Measurements from ENCODE around the gene BRF1. TPM values are rescaled to one million over a fixed set of nuclear protein-coding genes. Genes with fewer than 3 reads are reported as not detected.
"Not testable (repeated sequence)": the region's sequence is repeated elsewhere in the genome, so short reads cannot be mapped to it uniquely, and the experiment has no call there.

The BRF1 gene
- total RNA-seq, 2 experiments from 2014 or later = 20.0 to 28.1 TPM

- H3K9me3 Mint-ChIP-seq (ENCODE audit: low read depth) = no peaks in the 10 kb centered on the region
- H3K4me3 Mint-ChIP-seq = no peak overlapping the region
- no peaks in the 10 kb centered on the region for H3K27me3 Mint-ChIP-seq
- H3K4me1 Mint-ChIP-seq = peaks cover 4% of the 10 kb centered on the region
- H3K27ac Mint-ChIP-seq = no peak overlapping the region
- ChIA-PET POLR2A (no interaction called here), CTCF (interaction anchor here (0.7 to 0.9 kb wide), 3 partner anchors 13 to 130 kb away, joined by 3 to 6 read pairs (median 5); no protein-coding TSS in a partner anchor)
- ATAC-seq (no peak), DNase-seq (no peak)
- intact Hi-C loops (cut with DNase I, micrococcal nuclease) = no loop called here
- peaks cover 2% of the 10 kb centered on the region for H3K36me3 Mint-ChIP-seq (ENCODE audit: low read depth)
These were observed 37.4 kb upstream of the BRF1 start for GRCh38 chr14:105337966-105338741.

GRCh38 chr14:105337433-105337832 is 36.6 kb upstream of the BRF1 start:
- intact Hi-C loops (cut with DNase I, micrococcal nuclease) = no loop called here
- H3K4me3 Mint-ChIP-seq = no peak overlapping the region
- peaks cover 4% of the 10 kb centered on the region for H3K4me1 Mint-ChIP-seq
- no peaks in the 10 kb centered on the region for H3K27me3 Mint-ChIP-seq
- no peak overlapping the region for H3K27ac Mint-ChIP-seq
- ATAC-seq (no peak), DNase-seq (no peak)
- ChIA-PET POLR2A (no interaction called here), CTCF (interaction anchor here (0.6 to 0.9 kb wide), 2 partner anchors 14 to 107 kb away, joined by 3 to 6 read pairs; no protein-coding TSS in a partner anchor)
- H3K36me3 Mint-ChIP-seq (ENCODE audit: low read depth) = peaks cover 2% of the 10 kb centered on the region
- no peaks in the 10 kb centered on the region for H3K9me3 Mint-ChIP-seq (ENCODE audit: low read depth)

- Mint-ChIP-seq H3K4me1 (peaks cover 10% of the 10 kb centered on the region), H3K27ac (no peak overlapping the region), H3K27me3 (no peaks in the 10 kb centered on the region), H3K4me3 (no peak overlapping the region), H3K9me3 (ENCODE audit: low read depth) (no peaks in the 10 kb centered on the region), H3K36me3 (ENCODE audit: low read depth) (no peaks in the 10 kb centered on the region)
- intact Hi-C loops (cut with DNase I, micrococcal nuclease) = no loop called here
- CTCF ChIA-PET = no interaction called here
- POLR2A ChIA-PET = no interaction called here
- no peak for DNase-seq
- no peak for ATAC-seq
These were observed 35.9 kb upstream of the BRF1 start for GRCh38 chr14:105336477-105337287.

GRCh38 chr14:105335735-105336476 is 35.1 kb upstream of the BRF1 start:
- POLR2A ChIA-PET = no interaction called here
- no peaks in the 10 kb centered on the region for H3K36me3 Mint-ChIP-seq (ENCODE audit: low read depth)
- H3K27me3 Mint-ChIP-seq = no peaks in the 10 kb centered on the region
- no peak for DNase-seq
- CTCF ChIA-PET = no interaction called here
- H3K4me1 Mint-ChIP-seq = peaks cover 14% of the 10 kb centered on the region
- H3K27ac Mint-ChIP-seq = no peak overlapping the region
- intact Hi-C loops (cut with DNase I, micrococcal nuclease) = no loop called here
- ATAC-seq = no peak
- no peak overlapping the region for H3K4me3 Mint-ChIP-seq
- H3K9me3 Mint-ChIP-seq (ENCODE audit: low read depth) = no peaks in the 10 kb centered on the region

GRCh38 chr14:105335231-105335542 is 34.4 kb upstream of the BRF1 start:
- ATAC-seq; H3K36me3 Mint-ChIP-seq (ENCODE audit: low read depth); H3K4me3 Mint-ChIP-seq; H3K27me3 Mint-ChIP-seq; H3K9me3 Mint-ChIP-seq (ENCODE audit: low read depth); H3K27ac Mint-ChIP-seq; POLR2A ChIA-PET; DNase-seq; intact Hi-C loops (cut with DNase I, micrococcal nuclease): not testable (repeated sequence)
- CTCF ChIA-PET = interaction anchor here (2.2 kb wide), 1 partner anchor 8 kb away, joined by 9 read pairs; no protein-coding TSS in a partner anchor
- H3K4me1 Mint-ChIP-seq = peaks cover 22% of the 10 kb centered on the region

GRCh38 chr14:105334383-105335230 is 33.8 kb upstream of the BRF1 start:
- Mint-ChIP-seq H3K4me1 (peaks cover 22% of the 10 kb centered on the region), H3K27ac (no peak overlapping the region), H3K36me3 (ENCODE audit: low read depth) (no peaks in the 10 kb centered on the region), H3K4me3 (no peak overlapping the region), H3K27me3 (no peaks in the 10 kb centered on the region), H3K9me3 (ENCODE audit: low read depth) (no peaks in the 10 kb centered on the region)
- no peak for ATAC-seq
- no peak for DNase-seq
- ChIA-PET CTCF (interaction anchor here (1.0 to 2.2 kb wide), 2 partner anchors 8 to 14 kb away, joined by 4 to 9 read pairs; no protein-coding TSS in a partner anchor), POLR2A (interaction anchor here (0.5 kb wide), 1 partner anchor 196 kb away, joined by 3 read pairs; no protein-coding TSS in a partner anchor)
- intact Hi-C loops (cut with DNase I, micrococcal nuclease) = no loop called here

GRCh38 chr14:105333613-105334364 is 33.0 kb upstream of the BRF1 start:
- ATAC-seq (no peak), DNase-seq (no peak)
- CTCF ChIA-PET = interaction anchor here (1.0 to 2.2 kb wide), 2 partner anchors 9 to 13 kb away, joined by 4 to 9 read pairs; no protein-coding TSS in a partner anchor
- Mint-ChIP-seq H3K9me3 (ENCODE audit: low read depth) (no peaks in the 10 kb centered on the region), H3K27ac (no peak overlapping the region), H3K36me3 (ENCODE audit: low read depth) (no peaks in the 10 kb centered on the region), H3K27me3 (no peaks in the 10 kb centered on the region), H3K4me3 (no peak overlapping the region), H3K4me1 (peaks cover 27% of the 10 kb centered on the region)
- POLR2A ChIA-PET = interaction anchor here (0.5 kb wide), 1 partner anchor 196 kb away, joined by 3 read pairs; no protein-coding TSS in a partner anchor
- intact Hi-C loops (cut with DNase I, micrococcal nuclease) = no loop called here

- no peaks in the 10 kb centered on the region for H3K9me3 Mint-ChIP-seq (ENCODE audit: low read depth)
- H3K4me1 Mint-ChIP-seq = peaks cover 28% of the 10 kb centered on the region
- DNase-seq (no peak), ATAC-seq (no peak)
- no peaks in the 10 kb centered on the region for H3K36me3 Mint-ChIP-seq (ENCODE audit: low read depth)
- H3K4me3 Mint-ChIP-seq = no peak overlapping the region
- ChIA-PET CTCF (interaction anchor here (2.2 kb wide), 1 partner anchor 10 kb away, joined by 9 read pairs; no protein-coding TSS in a partner anchor), POLR2A (no interaction called here)
- intact Hi-C loops (cut with DNase I, micrococcal nuclease) = no loop called here
- no peaks in the 10 kb centered on the region for H3K27me3 Mint-ChIP-seq
- no peak overlapping the region for H3K27ac Mint-ChIP-seq
These were observed 32.3 kb upstream of the BRF1 start for GRCh38 chr14:105333020-105333490.

GRCh38 chr14:105332350-105332874 is 31.6 kb upstream of the BRF1 start:
- ATAC-seq = no peak
- intact Hi-C loops (cut with DNase I, micrococcal nuclease) = no loop called here
- no peak overlapping the region for H3K4me3 Mint-ChIP-seq
- H3K9me3 Mint-ChIP-seq (ENCODE audit: low read depth) = no peaks in the 10 kb centered on the region
- H3K4me1 Mint-ChIP-seq = peaks cover 28% of the 10 kb centered on the region
- no peak for DNase-seq
- CTCF ChIA-PET = interaction anchor here (0.9 kb wide), 1 partner anchor 20 kb away, joined by 3 read pairs; no protein-coding TSS in a partner anchor
- no peaks in the 10 kb centered on the region for H3K36me3 Mint-ChIP-seq (ENCODE audit: low read depth)
- POLR2A ChIA-PET = no interaction called here
- no peak overlapping the region for H3K27ac Mint-ChIP-seq
- H3K27me3 Mint-ChIP-seq = no peaks in the 10 kb centered on the region

Measured in activated CD4-positive, alpha-beta T cell treated with anti-CD3 and anti-CD28 coated beads for 36 hours (primary cell).